HG02885 (cell line): ENCODE data around the gene APOL5.
"Not testable (repeated sequence)": the region's sequence is repeated elsewhere in the genome, so short reads cannot be mapped to it uniquely, and the experiment has no call there.

Experiments used
- ATAC-seq: cut with Tn5 transposase; IDR thresholded peaks from one replicate; pipeline ENCODE4 v1.9.1; 2021; ENCODE audit warnings: mild to moderate bottlenecking; ENCODE audit not compliant: unreplicated experiment, poor library complexity

APOL5 gene

GRCh38 chr22:35708453-35708852 lies 9.2 kb upstream of the APOL5 start:
- no peak for ATAC-seq

- no peak for ATAC-seq
These were observed 8.8 kb upstream of the APOL5 start for GRCh38 chr22:35708917-35709316.

- no peak for ATAC-seq
These were observed 6.3 kb upstream of the APOL5 start for GRCh38 chr22:35711336-35711735.

- no peak for ATAC-seq
These were observed 5.0 kb upstream of the APOL5 start for GRCh38 chr22:35712672-35713071.

GRCh38 chr22:35719212-35719875 lies 1.7 kb downstream of the APOL5 start:
- ATAC-seq, result no peak

- ATAC-seq, result no peak
These were observed 4.3 kb downstream of the APOL5 start for GRCh38 chr22:35721960-35722359.

- ATAC-seq, result no peak
These were observed 7.8 kb downstream of the APOL5 start for GRCh38 chr22:35725521-35725920.

- ATAC-seq, result no peak
These were observed 8.7 kb downstream of the APOL5 start for GRCh38 chr22:35726398-35726797.

GRCh38 chr22:35726933-35727332 lies 9.3 kb downstream of the APOL5 start:
- ATAC-seq, result no peak

GRCh38 chr22:35727436-35727835 lies 9.8 kb downstream of the APOL5 start:
- no peak for ATAC-seq

- ATAC-seq, result no peak
These were observed 11.1 kb downstream of the APOL5 start for GRCh38 chr22:35728639-35729308.

GRCh38 chr22:35729309-35729698 lies 11.6 kb downstream of the APOL5 start:
- ATAC-seq, result no peak

GRCh38 chr22:35731321-35731720 lies 13.6 kb downstream of the APOL5 start:
- ATAC-seq, result no peak

GRCh38 chr22:35732116-35732515 lies 14.4 kb downstream of the APOL5 start:
- ATAC-seq, result no peak

GRCh38 chr22:35733036-35733435 lies 15.4 kb downstream of the APOL5 start:
- no peak for ATAC-seq

GRCh38 chr22:35733791-35734516 lies 16.3 kb downstream of the APOL5 start:
- no peak for ATAC-seq

GRCh38 chr22:35734517-35734827 lies 16.8 kb downstream of the APOL5 start:
- ATAC-seq, result no peak

- no peak for ATAC-seq
These were observed 17.9 kb downstream of the APOL5 start for GRCh38 chr22:35735542-35735941.

GRCh38 chr22:35736166-35736565 lies 18.5 kb downstream of the APOL5 start:
- ATAC-seq, result no peak

GRCh38 chr22:35736701-35737100 lies 19.0 kb downstream of the APOL5 start:
- ATAC-seq, result no peak

- not testable (repeated sequence) for ATAC-seq
These were observed 20.2 kb downstream of the APOL5 start for GRCh38 chr22:35737886-35738285.
